DOHH2 (cell line): Measurements from ENCODE around the gene GAS2L2.

Experiments
- CTCF ChIP-seq: fragments of 200-600 bp; sonication (generic); IDR thresholded peaks from one replicate; pipeline ENCODE4 v1.5.1; 2014; ENCODE audit warnings: antibody characterized with exemption, mild to moderate bottlenecking, low read depth, low read length; ENCODE audit not compliant: poor library complexity, severe bottlenecking
- EZH2phosphoT487 ChIP-seq: fragments of 200-600 bp; sonication (generic); IDR thresholded peaks from 2 replicates; pipeline ENCODE4 v1.6.1; 2017; ENCODE audit warnings: borderline replicate concordance, mild to moderate bottlenecking, antibody characterized with exemption, low read length, moderate library complexity, mixed read lengths

- TF ChIP-seq EZH2phosphoT487 (no peak), CTCF (no peak)
Measured at GRCh38 chr17:35734396-35734795, 18.6 kb downstream of the GAS2L2 start.
